Activated T-helper 1 cell treated with anti-CD3 and anti-CD28 coated beads, Interleukin-12 subunit alpha, Interleukin-12 subunit beta, Interleukin-2, Interleukin-4 antibody, amounts not matched to agents 30 ng/mL and 10 ng/mL and 1 ng/mL, durations not matched to agents 14 hours and 24 hours and 36 hours (primary cell): ENCODE results near the gene MORN5. TPM values are rescaled to one million over a fixed set of nuclear protein-coding genes. Genes with fewer than 3 reads are reported as not detected.
A peak's percentile ranks its signal among the peaks of the same experiment; 100 is the strongest.

ENCODE experiments used
- DNase-seq: peaks from one replicate; pipeline ENCODE4 v3.0.0; 2021; ENCODE audit warnings: low spot score
- H3K27ac Mint-ChIP-seq: one replicate; pipeline ENCODE4 v1.8.0; 2021; ENCODE audit warnings: mild to moderate bottlenecking, mixed read lengths
- H3K27me3 Mint-ChIP-seq: one replicate; pipeline ENCODE4 v1.8.0; 2022; ENCODE audit warnings: mild to moderate bottlenecking, moderate library complexity, mixed read lengths; ENCODE audit not compliant: insufficient read depth
- H3K36me3 Mint-ChIP-seq: one replicate; pipeline ENCODE4 v1.8.0; 2021; ENCODE audit warnings: low read depth, mixed read lengths
- H3K4me1 Mint-ChIP-seq: one replicate; pipeline ENCODE4 v1.8.0; 2021; ENCODE audit warnings: low read depth, mixed read lengths
- H3K4me3 Mint-ChIP-seq: one replicate; pipeline ENCODE4 v1.8.0; 2021; ENCODE audit warnings: mild to moderate bottlenecking, moderate library complexity, mixed read lengths
- H3K9me3 Mint-ChIP-seq: one replicate; pipeline ENCODE4 v1.8.0; 2021; ENCODE audit warnings: mixed read lengths
- intact Hi-C: fragments of 100-400 bp; cut with micrococcal nuclease; formaldehyde crosslinking; loops from one replicate; pipeline ENCODE4 v1.15.1; 2024
- total RNA-seq: library from RNA; stranded (reverse); gene quantifications from 2 replicates; pipeline ENCODE4 v1.2.3, GENCODE V29; 2022

Gene MORN5
- total RNA-seq, 1 donor from 2014 or later, result not detected

- Mint-ChIP-seq H3K27me3 (peaks cover 9% of the 10 kb centered on the region), H3K4me3 (no peak overlapping the region), H3K4me1 (no peaks in the 10 kb centered on the region), H3K27ac (no peak overlapping the region), H3K9me3 (no peaks in the 10 kb centered on the region), H3K36me3 (no peaks in the 10 kb centered on the region)
- no peak for DNase-seq
- intact Hi-C loops, result no loop called here
Measured at GRCh38 chr9:122205176-122205575, 45.5 kb downstream of the MORN5 start.

DNA sequence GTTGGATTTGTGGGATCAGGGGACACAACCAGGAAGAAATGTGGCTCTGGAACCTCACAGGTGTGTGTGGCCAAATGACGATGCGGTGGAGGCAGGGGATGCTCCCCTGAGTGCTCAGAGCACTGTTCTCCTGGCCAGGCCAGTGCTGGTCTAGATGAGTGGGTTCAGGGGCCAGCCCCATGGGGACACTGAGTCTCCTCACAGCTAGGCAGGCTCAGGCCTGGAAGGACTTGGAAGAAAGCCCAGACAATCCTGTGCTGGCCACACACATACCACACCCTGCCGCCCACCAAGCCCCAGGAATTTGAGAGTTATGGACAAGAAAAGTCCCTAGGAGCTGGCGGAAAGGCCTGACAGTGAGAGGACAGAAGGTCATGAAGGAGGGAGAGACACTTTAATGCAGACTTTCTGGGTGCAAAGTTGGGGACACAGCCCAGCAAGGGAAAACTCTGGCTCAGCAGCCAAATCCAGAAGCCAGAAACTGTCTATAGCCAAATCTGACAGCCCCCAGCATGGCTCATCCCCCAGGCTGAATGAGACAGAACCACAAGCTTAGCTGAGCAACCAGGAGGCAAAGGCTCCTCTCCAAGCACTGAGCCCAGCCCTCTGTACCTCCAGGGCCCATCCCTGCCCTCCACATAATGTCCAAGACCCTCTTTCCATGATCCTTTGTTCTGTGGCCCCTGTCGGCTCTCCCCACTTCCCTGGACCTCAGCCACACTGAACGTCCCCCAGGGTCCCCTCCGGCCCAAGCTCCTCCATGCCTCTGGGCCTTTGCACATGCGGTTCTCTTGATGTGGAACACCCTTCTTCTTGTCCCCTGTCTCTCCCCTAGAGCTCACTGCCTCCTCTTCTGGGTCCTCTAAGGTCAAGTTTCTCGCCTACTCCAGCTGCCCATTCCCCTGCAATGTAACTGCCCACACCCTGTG lies 46.7 kb downstream of the MORN5 start:
- intact Hi-C loops, result no loop called here
- Mint-ChIP-seq H3K4me3 (no peak overlapping the region), H3K4me1 (no peaks in the 10 kb centered on the region), H3K27me3 (peaks cover 13% of the 10 kb centered on the region), H3K9me3 (no peaks in the 10 kb centered on the region), H3K36me3 (no peaks in the 10 kb centered on the region), H3K27ac (no peak overlapping the region)
- no peak for DNase-seq

DNA sequence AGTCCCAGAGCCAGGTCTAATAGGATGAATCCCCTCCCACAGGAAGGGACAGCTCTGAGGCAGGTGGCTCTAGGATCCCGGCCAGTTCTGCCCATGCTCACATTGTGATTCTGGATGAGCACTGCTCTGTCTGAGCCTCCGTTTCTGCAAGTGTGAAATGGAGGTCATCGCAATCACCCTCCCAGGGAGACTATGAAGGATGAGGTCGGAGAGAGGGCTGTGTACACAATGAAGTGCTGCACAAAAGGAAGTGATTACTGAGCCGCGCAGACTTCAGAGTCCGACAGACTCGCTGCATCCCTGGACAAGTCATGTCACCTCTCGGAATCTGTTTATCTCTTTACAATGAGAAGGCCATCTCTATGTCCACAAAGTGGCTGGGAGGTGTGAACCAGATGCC lies 47.4 kb downstream of the MORN5 start:
- no peaks in the 10 kb centered on the region for H3K36me3 Mint-ChIP-seq
- H3K4me3 Mint-ChIP-seq, result no peak overlapping the region
- no peak overlapping the region for H3K27ac Mint-ChIP-seq
- peaks cover 21% of the 10 kb centered on the region for H3K27me3 Mint-ChIP-seq
- H3K4me1 Mint-ChIP-seq, result no peaks in the 10 kb centered on the region
- no peaks in the 10 kb centered on the region for H3K9me3 Mint-ChIP-seq
- intact Hi-C loops, result no loop called here
- DNase-seq, result no peak

DNA sequence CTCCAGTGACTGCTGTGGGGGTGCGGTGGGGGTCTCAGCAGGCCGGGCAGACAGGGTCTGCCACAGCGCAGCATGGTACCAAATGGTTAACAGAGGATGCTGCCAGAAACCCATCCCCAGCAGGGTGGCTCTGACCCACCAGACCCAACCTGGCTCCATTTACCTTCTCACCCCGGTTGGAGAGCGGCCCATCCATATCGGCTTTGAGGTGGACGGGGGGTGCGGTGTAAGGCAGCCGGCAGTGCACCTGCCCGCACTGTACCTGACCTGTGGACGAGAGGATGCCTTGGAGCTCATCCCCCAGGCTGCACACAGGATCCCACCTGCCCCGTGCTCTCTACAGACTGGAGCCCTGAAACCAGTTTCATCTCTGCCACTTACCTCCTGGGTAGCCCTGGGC lies 49.7 kb downstream of the MORN5 start:
- intact Hi-C loops, result no loop called here
- Mint-ChIP-seq H3K36me3 (no peaks in the 10 kb centered on the region), H3K4me1 (peaks cover 6% of the 10 kb centered on the region), H3K9me3 (no peaks in the 10 kb centered on the region), H3K27ac (no peak overlapping the region), H3K27me3 (peaks cover 36% of the 10 kb centered on the region), H3K4me3 (no peak overlapping the region)
- DNase-seq, result no peak

GRCh38 chr9:122212473-122213004 lies 52.8 kb downstream of the MORN5 start:
- Mint-ChIP-seq H3K27me3 (peaks cover 61% of the 10 kb centered on the region), H3K4me3 (peak overlapping the region; percentile 40), H3K9me3 (no peaks in the 10 kb centered on the region), H3K4me1 (peaks cover 6% of the 10 kb centered on the region), H3K27ac (peak overlapping the region; percentile 18), H3K36me3 (no peaks in the 10 kb centered on the region)
- intact Hi-C loops, result loop anchor here (10.0 kb wide), 1 partner anchor 88 kb away; no protein-coding TSS in a partner anchor
- DNase-seq, result no peak

- H3K36me3 Mint-ChIP-seq, result no peaks in the 10 kb centered on the region
- H3K27me3 Mint-ChIP-seq, result peaks cover 63% of the 10 kb centered on the region
- peaks cover 12% of the 10 kb centered on the region for H3K4me1 Mint-ChIP-seq
- intact Hi-C loops, result loop anchor here (10.0 kb wide), 1 partner anchor 88 kb away; no protein-coding TSS in a partner anchor
- H3K9me3 Mint-ChIP-seq, result no peaks in the 10 kb centered on the region
- DNase-seq, result no peak
- no peak overlapping the region for H3K27ac Mint-ChIP-seq
- H3K4me3 Mint-ChIP-seq, result peak overlapping the region; percentile 40
Measured at GRCh38 chr9:122213102-122213588, 53.4 kb downstream of the MORN5 start.

GRCh38 chr9:122213589-122214413 lies 54.1 kb downstream of the MORN5 start:
- Mint-ChIP-seq H3K27ac (no peak overlapping the region), H3K36me3 (peaks cover 3% of the 10 kb centered on the region), H3K4me3 (peak overlapping the region; percentile 72), H3K4me1 (peaks cover 18% of the 10 kb centered on the region), H3K27me3 (peaks cover 66% of the 10 kb centered on the region), H3K9me3 (no peaks in the 10 kb centered on the region)
- DNase-seq, result peak; percentile 59
- intact Hi-C loops, result loop anchor here (1.0 to 10.0 kb wide), 3 partner anchors 50 to 89 kb away; partner anchors contain the start of genes MORN5, MRRF, NDUFA8 and RBM18

- H3K4me1 Mint-ChIP-seq, result peaks cover 25% of the 10 kb centered on the region
- no peak for DNase-seq
- peak overlapping the region; percentile 72 for H3K4me3 Mint-ChIP-seq
- H3K27me3 Mint-ChIP-seq, result peaks cover 73% of the 10 kb centered on the region
- H3K36me3 Mint-ChIP-seq, result peaks cover 3% of the 10 kb centered on the region
- no peaks in the 10 kb centered on the region for H3K9me3 Mint-ChIP-seq
- intact Hi-C loops, result loop anchor here (1.0 to 10.0 kb wide), 3 partner anchors 50 to 90 kb away; partner anchors contain the start of genes MORN5, MRRF, NDUFA8 and RBM18
- no peak overlapping the region for H3K27ac Mint-ChIP-seq
Measured at GRCh38 chr9:122214507-122214906, 54.8 kb downstream of the MORN5 start.

DNA sequence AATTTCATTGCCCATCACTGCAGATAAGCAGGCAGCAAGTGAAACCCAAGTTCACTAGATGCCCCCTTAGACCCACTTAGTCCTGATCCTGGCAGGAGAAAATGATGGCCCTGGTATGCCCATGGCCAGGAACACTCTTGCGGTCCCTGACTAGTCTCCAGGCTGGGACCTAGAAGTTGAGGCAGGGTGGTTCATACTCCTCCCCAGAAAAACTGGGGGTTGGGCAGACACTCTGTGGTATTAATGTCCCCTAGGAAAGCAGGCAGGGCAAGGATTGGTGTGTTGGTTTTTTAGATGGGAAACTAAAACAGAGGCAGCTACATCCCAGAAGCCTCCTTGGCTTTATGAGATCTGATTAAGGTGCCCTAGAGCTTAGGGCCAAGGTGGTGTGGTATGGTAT lies 56.0 kb downstream of the MORN5 start:
- Mint-ChIP-seq H3K27ac (no peak overlapping the region), H3K27me3 (peaks cover 81% of the 10 kb centered on the region), H3K9me3 (no peaks in the 10 kb centered on the region), H3K4me3 (no peak overlapping the region), H3K36me3 (peaks cover 3% of the 10 kb centered on the region), H3K4me1 (peaks cover 27% of the 10 kb centered on the region)
- intact Hi-C loops, result loop anchor here (1.0 to 10.0 kb wide), 2 partner anchors 91 to 122 kb away; partner anchors contain the start of gene TTLL11
- no peak for DNase-seq

DNA sequence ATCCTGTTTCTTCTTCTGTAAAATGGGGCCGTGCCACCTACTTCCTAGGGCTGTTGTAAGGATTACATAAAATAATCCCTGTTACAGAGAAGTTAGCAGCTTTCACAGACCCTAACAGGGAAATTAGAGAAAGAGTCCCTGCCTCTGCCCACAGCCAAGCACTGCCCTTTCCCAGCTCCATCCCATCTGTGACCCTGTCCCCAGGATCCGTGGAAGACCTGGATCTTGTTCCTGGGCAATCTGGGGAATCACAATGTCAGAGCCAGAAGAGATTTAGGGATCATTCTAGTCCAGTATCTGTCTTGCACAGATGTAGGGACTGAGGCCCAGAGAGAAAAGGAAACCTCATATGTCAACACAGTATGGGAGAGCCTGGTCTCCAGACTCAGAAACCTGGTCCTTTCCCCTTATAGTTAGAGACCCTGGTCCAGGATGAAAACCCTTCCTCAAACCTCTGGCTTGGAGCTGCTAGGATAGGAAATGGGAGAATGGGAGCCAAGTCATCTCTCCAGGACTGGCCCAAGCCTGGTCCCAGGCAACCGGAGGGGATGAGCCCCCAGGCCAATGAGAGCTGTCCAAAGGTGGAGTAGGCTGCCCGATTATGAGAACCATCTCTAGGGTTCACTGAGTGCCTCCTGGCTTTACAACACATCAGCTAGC lies 56.6 kb downstream of the MORN5 start:
- peaks cover 80% of the 10 kb centered on the region for H3K27me3 Mint-ChIP-seq
- no peak overlapping the region for H3K4me3 Mint-ChIP-seq
- peaks cover 3% of the 10 kb centered on the region for H3K36me3 Mint-ChIP-seq
- H3K9me3 Mint-ChIP-seq, result no peaks in the 10 kb centered on the region
- no peak overlapping the region for H3K27ac Mint-ChIP-seq
- DNase-seq, result no peak
- H3K4me1 Mint-ChIP-seq, result peaks cover 27% of the 10 kb centered on the region
- intact Hi-C loops, result loop anchor here (10.0 kb wide), 1 partner anchor 91 kb away; no protein-coding TSS in a partner anchor

- intact Hi-C loops, result loop anchor here (10.0 kb wide), 1 partner anchor 92 kb away; no protein-coding TSS in a partner anchor
- Mint-ChIP-seq H3K36me3 (peaks cover 3% of the 10 kb centered on the region), H3K27me3 (peaks cover 80% of the 10 kb centered on the region), H3K9me3 (no peaks in the 10 kb centered on the region), H3K4me1 (peaks cover 27% of the 10 kb centered on the region), H3K27ac (no peak overlapping the region), H3K4me3 (no peak overlapping the region)
- DNase-seq, result no peak
Measured at GRCh38 chr9:122216798-122217418, 57.2 kb downstream of the MORN5 start.
